GM19438 (cell line): ENCODE results near the gene COQ8A.
"Not testable (repeated sequence)": the region's sequence is repeated elsewhere in the genome, so short reads cannot be mapped to it uniquely, and the experiment has no call there.

Experiments used
- ATAC-seq: cut with Tn5 transposase; IDR thresholded peaks from one replicate; pipeline ENCODE4 v1.9.1; 2021; ENCODE audit warnings: low read depth; ENCODE audit not compliant: unreplicated experiment

The COQ8A gene

GRCh38 chr1:226999579-226999978, 59.5 kb downstream of the COQ8A start:
- ATAC-seq, result not testable (repeated sequence)

GRCh38 chr1:227002531-227003049, 62.5 kb downstream of the COQ8A start:
- ATAC-seq, result no peak

GRCh38 chr1:227003165-227003564, 63.1 kb downstream of the COQ8A start:
- no peak for ATAC-seq

- ATAC-seq, result no peak
These were observed 64.7 kb downstream of the COQ8A start for GRCh38 chr1:227004796-227005195.

GRCh38 chr1:227006226-227006796, 66.2 kb downstream of the COQ8A start:
- no peak for ATAC-seq

- ATAC-seq, result no peak
These were observed 69.8 kb downstream of the COQ8A start for GRCh38 chr1:227009937-227010336.

- ATAC-seq, result no peak
These were observed 70.6 kb downstream of the COQ8A start for GRCh38 chr1:227010645-227011044.

GRCh38 chr1:227016990-227017389, 76.9 kb downstream of the COQ8A start:
- ATAC-seq, result no peak

- ATAC-seq, result no peak
These were observed 92.3 kb downstream of the COQ8A start for GRCh38 chr1:227032396-227032795.

- no peak for ATAC-seq
These were observed 93.8 kb downstream of the COQ8A start for GRCh38 chr1:227033880-227034279.

GRCh38 chr1:227035316-227035715, 95.2 kb downstream of the COQ8A start:
- no peak for ATAC-seq

GRCh38 chr1:227037121-227037520, 97.0 kb downstream of the COQ8A start:
- no peak for ATAC-seq
